Panc1 (cell line): ENCODE measurements around the gene JUND. TPM values are rescaled to one million over a fixed set of nuclear protein-coding genes. Genes with fewer than 3 reads are reported as not detected.

Source experiments
- ATAC-seq: fragments of 200-7000 bp; cut with Tn5 transposase; 2 replicates; pipeline ENCODE4 v1.9.1; 2020; ENCODE audit warnings: mild to moderate bottlenecking, moderate library complexity
- BruUV-seq: library from RNA; stranded (reverse); fragments of 400-500 nt; replicated peaks from 2 replicates; lab custom pipeline; 2021; lab: Mats Ljungman, UMichigan
- CTCF ChIA-PET: fragments of 300-600 bp; sonication (Branson Sonifier 250); formaldehyde crosslinking; loops from one replicate; lab custom pipeline; 2022; ENCODE audit warnings: antibody characterized with exemption; lab: Charles Lee
- POLR2A ChIA-PET: fragments of 300-600 bp; sonication (Branson Sonifier 250); formaldehyde crosslinking; loops from one replicate; lab custom pipeline; 2022; ENCODE audit warnings: antibody characterized with exemption; lab: Charles Lee
- DNase-seq: peaks from one replicate; pipeline ENCODE4 v3.0.0-alpha.2; 2010; ENCODE audit warnings: low read depth, low spot score
- H3K27ac ChIP-seq: 2 replicates; pipeline ENCODE4 v1.5.1; 2011; ENCODE audit warnings: mild to moderate bottlenecking, low read length, inconsistent platforms
- H3K27me3 ChIP-seq: fragments of 200-500 bp; sonication (Bioruptor generic); 2 replicates; pipeline ENCODE4 v1.6.0; 2014; ENCODE audit warnings: low read length, inconsistent platforms; ENCODE audit not compliant: control insufficient read depth, insufficient read depth
- H3K36me3 ChIP-seq: fragments of 200-500 bp; sonication (Bioruptor generic); 2 replicates; pipeline ENCODE4 v1.5.1; 2014; ENCODE audit warnings: inconsistent platforms, mild to moderate bottlenecking, low read length, moderate library complexity; ENCODE audit not compliant: control insufficient read depth, insufficient read depth
- H3K4me1 ChIP-seq: 2 replicates; pipeline ENCODE4 v1.5.1; 2011; ENCODE audit warnings: inconsistent platforms, mild to moderate bottlenecking, low read length, moderate library complexity; ENCODE audit not compliant: control insufficient read depth, insufficient read depth
- H3K4me3 ChIP-seq, 2 experiments: 2 replicates each; pipeline ENCODE4 v1.5.1; 2011 to 2012; ENCODE audit warnings: low read depth in 2 of 2, low read length in 2 of 2, mild to moderate bottlenecking in 2 of 2, inconsistent platforms in 1 of 2, moderate library complexity in 1 of 2
- H3K9me3 ChIP-seq: fragments of 200-500 bp; sonication (Bioruptor generic); 2 replicates; pipeline ENCODE4 v1.5.1; 2014; ENCODE audit warnings: low read depth, mild to moderate bottlenecking, inconsistent platforms, low read length, moderate library complexity; ENCODE audit not compliant: control insufficient read depth, insufficient read depth
- POLR2AphosphoS5 ChIP-seq: IDR thresholded peaks from 2 replicates; pipeline ENCODE4 v1.6.1; 2012; ENCODE audit warnings: mild to moderate bottlenecking, low read depth, low read length, moderate library complexity
- SIN3A ChIP-seq: IDR thresholded peaks from 2 replicates; pipeline ENCODE4 v1.6.1; 2012; ENCODE audit warnings: low read depth, mild to moderate bottlenecking, low read length, moderate library complexity, borderline replicate concordance; ENCODE audit not compliant: insufficient read depth
- TCF7L2 ChIP-seq: IDR thresholded peaks from 2 replicates; pipeline ENCODE4 v1.6.1; 2011; ENCODE audit warnings: mild to moderate bottlenecking, low read depth, low read length, inconsistent platforms
- in situ Hi-C: cut with HindIII; loops from 2 replicates; pipeline ENCODE4 v1.10.0; 2016; ENCODE audit warnings: low sequenced_read_pairs, low pct_unique_long_range_greater_than_20kb
- intact Hi-C: fragments of 100-400 bp; cut with micrococcal nuclease; formaldehyde crosslinking; loops from one replicate; pipeline ENCODE4 v1.10.0; 2022; ENCODE audit not compliant: unreplicated experiment
- total RNA-seq: library from RNA; stranded (reverse); gene quantifications from one replicate; pipeline ENCODE4 v1.2.1, GENCODE V29; 2021; ENCODE audit not compliant: unreplicated experiment
- TF ChIP-seq, protein P1 (sequence below): fragments of 450-650 bp; IDR thresholded peaks from 2 replicates; pipeline ENCODE4 v1.5.1; 2017; ENCODE audit warnings: mild to moderate bottlenecking
- TF ChIP-seq, protein P2 (sequence below), 2 experiments: IDR thresholded peaks; 2 replicates each; pipeline ENCODE4 v1.6.1; 2011 to 2012; ENCODE audit warnings: low read depth in 2 of 2, control low read depth in 1 of 2, low read length in 1 of 2, mild to moderate bottlenecking in 1 of 2, moderate library complexity in 1 of 2; ENCODE audit not compliant: insufficient read depth in 1 of 2

Gene JUND
- total RNA-seq, 1 experiment from 2014 or later, result 130 TPM

DNA sequence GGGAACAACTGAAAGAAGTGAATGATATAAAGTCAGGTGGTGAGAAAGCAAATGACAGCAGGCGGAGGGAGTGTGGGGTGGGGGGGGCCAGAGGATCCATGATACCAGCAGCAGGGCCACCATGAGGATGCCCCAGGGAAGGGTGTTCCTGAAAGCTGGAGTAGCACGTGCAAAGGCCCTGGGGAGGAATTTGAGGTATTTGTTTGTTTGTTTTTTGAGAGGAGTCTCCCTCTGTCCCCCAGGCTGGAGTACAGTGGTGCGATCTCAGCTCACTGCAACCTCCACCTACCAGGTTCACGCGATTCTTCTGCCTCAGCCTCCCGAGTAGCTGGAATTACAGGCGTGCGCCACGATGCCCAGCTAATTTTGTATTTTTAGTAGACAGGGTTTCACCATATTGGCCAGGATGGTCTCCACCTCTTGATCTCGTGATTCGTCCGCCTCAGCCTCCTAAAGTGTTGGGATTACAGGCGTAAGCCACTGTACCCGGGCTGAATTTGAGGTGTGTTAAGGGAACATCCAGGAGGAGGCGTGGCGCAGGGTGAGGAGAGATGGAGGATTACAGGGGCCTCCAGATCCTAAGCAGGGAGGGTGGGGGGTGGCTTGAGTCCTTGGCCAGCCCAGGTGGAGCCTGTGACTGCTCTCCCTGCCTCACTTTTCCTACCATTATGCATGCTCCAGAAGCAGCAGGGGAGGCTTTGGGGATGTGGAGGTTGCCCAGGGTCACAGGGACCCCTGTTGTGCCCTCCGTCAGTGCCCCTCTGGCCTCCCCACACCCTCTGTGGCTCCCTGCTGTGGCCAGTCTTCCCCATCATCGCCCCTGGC, 12.4 kb upstream of the JUND start:
- ATAC-seq (0 out of 2 replicates have a peak, but pooled peaks have one; percentile 1), DNase-seq (no peak)
- H3K4me1 ChIP-seq, result peaks cover 23% of the 10 kb centered on the region
- intact Hi-C loops (loop anchor here (1.0 kb wide), 1 partner anchor 29 kb away; the partner anchor contains the start of gene LSM4), in situ Hi-C loops (no loop called here)
- ChIA-PET POLR2A (interaction anchor here (2.7 kb wide), 1 partner anchor 13 kb away, joined by 22 read pairs; the partner anchor contains the start of gene JUND), CTCF (interaction anchor here (0.5 kb wide), 1 partner anchor 181 kb away, joined by 3 read pairs; no protein-coding TSS in a partner anchor)
- no peaks in the 10 kb centered on the region for H3K27me3 ChIP-seq
- TF ChIP-seq POLR2AphosphoS5 (no peak), SIN3A (no peak), TCF7L2 (no peak)
- TF ChIP-seq, protein P1, sequence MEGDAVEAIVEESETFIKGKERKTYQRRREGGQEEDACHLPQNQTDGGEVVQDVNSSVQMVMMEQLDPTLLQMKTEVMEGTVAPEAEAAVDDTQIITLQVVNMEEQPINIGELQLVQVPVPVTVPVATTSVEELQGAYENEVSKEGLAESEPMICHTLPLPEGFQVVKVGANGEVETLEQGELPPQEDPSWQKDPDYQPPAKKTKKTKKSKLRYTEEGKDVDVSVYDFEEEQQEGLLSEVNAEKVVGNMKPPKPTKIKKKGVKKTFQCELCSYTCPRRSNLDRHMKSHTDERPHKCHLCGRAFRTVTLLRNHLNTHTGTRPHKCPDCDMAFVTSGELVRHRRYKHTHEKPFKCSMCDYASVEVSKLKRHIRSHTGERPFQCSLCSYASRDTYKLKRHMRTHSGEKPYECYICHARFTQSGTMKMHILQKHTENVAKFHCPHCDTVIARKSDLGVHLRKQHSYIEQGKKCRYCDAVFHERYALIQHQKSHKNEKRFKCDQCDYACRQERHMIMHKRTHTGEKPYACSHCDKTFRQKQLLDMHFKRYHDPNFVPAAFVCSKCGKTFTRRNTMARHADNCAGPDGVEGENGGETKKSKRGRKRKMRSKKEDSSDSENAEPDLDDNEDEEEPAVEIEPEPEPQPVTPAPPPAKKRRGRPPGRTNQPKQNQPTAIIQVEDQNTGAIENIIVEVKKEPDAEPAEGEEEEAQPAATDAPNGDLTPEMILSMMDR, result no peak
- TF ChIP-seq, protein P2, sequence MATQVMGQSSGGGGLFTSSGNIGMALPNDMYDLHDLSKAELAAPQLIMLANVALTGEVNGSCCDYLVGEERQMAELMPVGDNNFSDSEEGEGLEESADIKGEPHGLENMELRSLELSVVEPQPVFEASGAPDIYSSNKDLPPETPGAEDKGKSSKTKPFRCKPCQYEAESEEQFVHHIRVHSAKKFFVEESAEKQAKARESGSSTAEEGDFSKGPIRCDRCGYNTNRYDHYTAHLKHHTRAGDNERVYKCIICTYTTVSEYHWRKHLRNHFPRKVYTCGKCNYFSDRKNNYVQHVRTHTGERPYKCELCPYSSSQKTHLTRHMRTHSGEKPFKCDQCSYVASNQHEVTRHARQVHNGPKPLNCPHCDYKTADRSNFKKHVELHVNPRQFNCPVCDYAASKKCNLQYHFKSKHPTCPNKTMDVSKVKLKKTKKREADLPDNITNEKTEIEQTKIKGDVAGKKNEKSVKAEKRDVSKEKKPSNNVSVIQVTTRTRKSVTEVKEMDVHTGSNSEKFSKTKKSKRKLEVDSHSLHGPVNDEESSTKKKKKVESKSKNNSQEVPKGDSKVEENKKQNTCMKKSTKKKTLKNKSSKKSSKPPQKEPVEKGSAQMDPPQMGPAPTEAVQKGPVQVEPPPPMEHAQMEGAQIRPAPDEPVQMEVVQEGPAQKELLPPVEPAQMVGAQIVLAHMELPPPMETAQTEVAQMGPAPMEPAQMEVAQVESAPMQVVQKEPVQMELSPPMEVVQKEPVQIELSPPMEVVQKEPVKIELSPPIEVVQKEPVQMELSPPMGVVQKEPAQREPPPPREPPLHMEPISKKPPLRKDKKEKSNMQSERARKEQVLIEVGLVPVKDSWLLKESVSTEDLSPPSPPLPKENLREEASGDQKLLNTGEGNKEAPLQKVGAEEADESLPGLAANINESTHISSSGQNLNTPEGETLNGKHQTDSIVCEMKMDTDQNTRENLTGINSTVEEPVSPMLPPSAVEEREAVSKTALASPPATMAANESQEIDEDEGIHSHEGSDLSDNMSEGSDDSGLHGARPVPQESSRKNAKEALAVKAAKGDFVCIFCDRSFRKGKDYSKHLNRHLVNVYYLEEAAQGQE (IDR thresholded peaks at IDR 0.05; ENCODE audit: insufficient read depth in 1 of 2, low read depth in 2 of 2, low read length in 1 of 2), result no peak
- H3K36me3 ChIP-seq, result no peaks in the 10 kb centered on the region
- peak overlapping the region; percentile 43 to 68; a peak in 2 of 4 replicates for H3K4me3 ChIP-seq
- BruUV-seq, result no TSS peak
- H3K27ac ChIP-seq, result peak overlapping the region; percentile 91
- no peaks in the 10 kb centered on the region for H3K9me3 ChIP-seq

DNA sequence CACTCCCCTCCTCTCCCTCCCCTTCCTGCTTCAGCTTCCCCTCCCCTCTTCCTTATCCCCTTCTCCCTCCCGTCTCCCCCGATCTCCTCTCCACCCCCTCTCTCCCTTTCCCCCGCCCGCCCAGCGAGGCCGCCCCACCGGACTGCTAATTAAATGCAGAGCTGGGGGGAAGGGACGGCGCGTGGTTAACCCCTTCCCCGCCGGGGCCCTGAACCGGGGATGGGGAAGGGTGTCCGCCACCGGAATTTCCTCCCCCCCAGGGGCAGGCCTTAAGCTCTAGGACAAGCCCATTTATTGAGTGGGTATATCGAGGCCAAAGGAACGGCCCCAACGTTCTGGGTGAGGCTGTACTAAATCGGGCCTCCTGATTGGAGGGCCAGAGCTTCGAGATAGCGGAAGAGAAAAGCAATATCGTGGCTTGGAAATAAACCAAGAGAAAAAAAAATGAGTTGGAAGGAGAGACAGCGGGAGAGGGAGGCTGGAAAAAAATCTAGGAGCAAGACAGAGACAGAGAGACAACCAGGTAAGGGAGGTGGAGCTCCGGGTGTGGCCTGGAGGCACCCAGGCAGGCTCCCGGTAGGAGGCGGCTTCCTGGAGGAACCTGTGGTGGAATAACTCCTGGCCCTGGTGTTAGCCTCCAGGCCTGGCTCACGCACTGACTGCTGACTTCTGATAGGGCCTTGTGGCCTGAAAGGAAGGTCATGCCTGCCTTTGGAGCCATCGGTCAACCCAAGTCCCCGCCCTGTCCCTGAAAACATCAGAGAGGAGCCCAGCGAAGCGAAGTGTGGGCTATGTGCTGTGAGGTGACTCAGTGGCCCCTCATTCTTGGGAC, 11.6 kb upstream of the JUND start:
- Histone ChIP-seq H3K36me3 (no peaks in the 10 kb centered on the region), H3K27me3 (no peaks in the 10 kb centered on the region), H3K4me3 (peak overlapping the region; percentile 43 to 68), H3K27ac (peak overlapping the region; percentile 91), H3K9me3 (no peaks in the 10 kb centered on the region), H3K4me1 (peaks cover 23% of the 10 kb centered on the region)
- BruUV-seq, result no TSS peak
- CTCF ChIA-PET, result interaction anchor here (0.5 kb wide), 1 partner anchor 180 kb away, joined by 3 read pairs; no protein-coding TSS in a partner anchor
- intact Hi-C loops, result loop anchor here (1.0 kb wide), 1 partner anchor 30 kb away; the partner anchor contains the start of gene LSM4
- TF ChIP-seq POLR2AphosphoS5 (no peak), TCF7L2 (no peak), SIN3A (no peak)
- TF ChIP-seq, protein P2 (IDR thresholded peaks at IDR 0.05; ENCODE audit: insufficient read depth in 1 of 2, low read depth in 2 of 2, low read length in 1 of 2), result no peak
- TF ChIP-seq, protein P1, result no peak
- DNase-seq (no peak), ATAC-seq (peak; percentile 65)
- POLR2A ChIA-PET, result interaction anchor here (0.6 to 2.7 kb wide), 4 partner anchors 8 to 91 kb away, joined by 3 to 22 read pairs (median 4); partner anchors contain the start of gene JUND
- in situ Hi-C loops, result no loop called here
